ENCODE measurements around the gene WDFY2. TPM values are rescaled to one million over a fixed set of nuclear protein-coding genes. Genes with fewer than 3 reads are reported as not detected.

WDFY2 gene
- total RNA-seq, 4 donors from 2014 or later = 7.7 to 23.3 (median 18.2) TPM

- WGBS, 2 donors = 67 to 83% methylated on average over 2 of the region's 2 CpGs
- Histone ChIP-seq H3K9me3 (no peaks in the 10 kb centered on the region), H3K36me3 (peaks cover 0 to 97% (median 0%) of the 10 kb centered on the region in 3 donors), H3K4me1 (peaks cover 0 to 17% (median 12%) of the 10 kb centered on the region in 3 donors), H3K4me3 (no peak overlapping the region), H3K27ac (peak overlapping the region in 2 of 4 donors; percentile 5 to 75), H3K27me3 (no peaks in the 10 kb centered on the region)
- no peak for DNase-seq
- intact Hi-C loops (cut with DNase I) = no loop called here
- no peak for TF ChIP-seq POLR2A (IDR thresholded peaks at IDR 0.05)
- TF ChIP-seq CTCF (IDR thresholded peaks at IDR 0.05) = no peak
Measured at GRCh38 chr13:51763486-51763885, 179.2 kb downstream of the WDFY2 start.

DNA sequence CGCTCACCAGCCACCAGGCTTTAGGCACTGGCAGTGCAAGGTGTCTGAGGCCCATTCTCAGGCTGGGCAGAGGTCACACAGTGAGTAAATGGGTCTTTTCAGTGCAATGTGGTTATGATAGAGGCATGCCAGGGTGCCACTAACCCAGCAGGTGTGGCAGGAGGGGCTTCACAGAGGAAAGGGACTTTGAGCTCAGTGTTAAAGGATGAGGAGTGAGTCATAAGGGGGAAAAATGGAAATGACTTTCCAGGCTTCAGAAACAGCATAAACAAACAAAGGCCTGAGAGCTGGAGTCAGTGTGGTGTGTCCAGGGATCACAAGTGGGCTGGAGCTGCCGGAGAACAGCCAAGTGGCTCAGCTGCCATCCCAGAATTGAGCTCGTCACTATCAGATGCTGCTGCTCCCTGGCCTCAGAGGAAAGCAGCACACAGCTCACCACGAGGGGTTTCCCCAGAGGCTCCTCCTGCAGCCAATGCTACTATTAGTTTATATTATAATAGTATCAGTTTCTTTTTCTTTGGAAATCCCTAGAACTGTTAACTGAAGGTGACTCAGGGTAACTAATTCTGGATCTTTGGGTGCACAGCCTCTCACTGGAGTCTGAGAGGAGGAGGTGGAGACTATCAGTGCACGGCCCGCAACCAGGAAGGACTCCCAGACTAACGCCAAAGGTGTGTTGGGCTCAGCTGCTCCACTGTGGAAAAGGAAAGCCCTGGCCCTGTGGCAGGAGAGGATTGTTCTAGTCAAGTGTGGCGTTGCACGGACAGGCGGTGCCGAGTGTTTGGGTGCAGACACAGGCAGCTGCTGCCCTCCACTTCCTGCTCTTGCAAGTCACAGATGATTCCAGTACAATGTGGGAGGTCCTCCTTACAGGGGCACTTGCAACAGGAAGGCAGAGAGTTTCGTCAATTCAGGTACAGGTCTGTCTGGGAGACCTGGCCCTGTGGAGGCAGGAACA lies 180.2 kb downstream of the WDFY2 start:
- H3K36me3 ChIP-seq = peaks cover 0 to 88% (median 0%) of the 10 kb centered on the region in 3 donors
- no peak for TF ChIP-seq CTCF (IDR thresholded peaks at IDR 0.05)
- TF ChIP-seq POLR2A (IDR thresholded peaks at IDR 0.05) = no peak
- H3K4me1 ChIP-seq = peaks cover 0 to 26% (median 18%) of the 10 kb centered on the region in 3 donors
- H3K27me3 ChIP-seq = no peaks in the 10 kb centered on the region
- no peaks in the 10 kb centered on the region for H3K9me3 ChIP-seq
- WGBS, 2 donors = 36 to 63% methylated on average over 6 to 10 of the region's 12 CpGs
- intact Hi-C loops (cut with DNase I) = no loop called here
- H3K27ac ChIP-seq = peak overlapping the region; percentile 36 to 84 (median 67)
- peak; percentile 10 for DNase-seq
- H3K4me3 ChIP-seq = peak overlapping the region in 1 of 4 donors; percentile 46

- peak overlapping the region in 1 of 4 donors; percentile 46 for H3K4me3 ChIP-seq
- H3K27ac ChIP-seq = peak overlapping the region; percentile 36 to 82 (median 67)
- 71 to 72% methylated on average over 2 to 4 of the region's 4 CpGs for WGBS, 2 donors
- no peaks in the 10 kb centered on the region for H3K9me3 ChIP-seq
- H3K36me3 ChIP-seq = peaks cover 0 to 82% (median 0%) of the 10 kb centered on the region in 3 donors
- TF ChIP-seq POLR2A (IDR thresholded peaks at IDR 0.05) (no peak), CTCF (IDR thresholded peaks at IDR 0.05) (no peak)
- no peaks in the 10 kb centered on the region for H3K27me3 ChIP-seq
- intact Hi-C loops (cut with DNase I) = no loop called here
- H3K4me1 ChIP-seq = peaks cover 0 to 33% (median 23%) of the 10 kb centered on the region in 3 donors
- DNase-seq = no peak
Measured at GRCh38 chr13:51765142-51765515, 180.9 kb downstream of the WDFY2 start.

- Histone ChIP-seq H3K36me3 (peaks cover 0 to 74% (median 0%) of the 10 kb centered on the region in 3 donors), H3K27ac (no peak overlapping the region), H3K4me1 (peaks cover 0 to 45% (median 27%) of the 10 kb centered on the region in 3 donors), H3K27me3 (no peaks in the 10 kb centered on the region), H3K9me3 (no peaks in the 10 kb centered on the region), H3K4me3 (no peak overlapping the region)
- TF ChIP-seq CTCF (IDR thresholded peaks at IDR 0.05) = peak in 1 of 6 experiments; percentile 16
- TF ChIP-seq POLR2A (IDR thresholded peaks at IDR 0.05) = no peak
- intact Hi-C loops (cut with DNase I) = no loop called here
- 86 to 91% methylated on average over 4 to 6 of the region's 8 CpGs for WGBS, 2 donors
- no peak for DNase-seq
Measured at GRCh38 chr13:51767100-51767499, 182.8 kb downstream of the WDFY2 start.

GRCh38 chr13:51768378-51768921 lies 184.2 kb downstream of the WDFY2 start:
- Histone ChIP-seq H3K27ac (peak overlapping the region in 1 of 4 donors; percentile 79), H3K4me3 (no peak overlapping the region), H3K4me1 (peaks cover 0 to 45% (median 27%) of the 10 kb centered on the region in 3 donors), H3K36me3 (peaks cover 0 to 62% (median 0%) of the 10 kb centered on the region in 3 donors), H3K9me3 (no peaks in the 10 kb centered on the region), H3K27me3 (no peaks in the 10 kb centered on the region)
- TF ChIP-seq POLR2A (IDR thresholded peaks at IDR 0.05) = no peak
- TF ChIP-seq CTCF (IDR thresholded peaks at IDR 0.05) = no peak
- intact Hi-C loops (cut with DNase I) = no loop called here
- DNase-seq = no peak
- WGBS, 2 donors = 77 to 100% methylated on average over 2 to 13 of the region's 15 CpGs
